Spleen (tissue), 7 donors: ENCODE data around the gene UFD1.

Experiments
- CTCF ChIP-seq, 11 experiments: fragments of 200-600 bp in 7 of 11; fragments of 450-650 bp in 4 of 11; sonication (generic) in 4 of 11; IDR thresholded peaks in 8 of 11; conservative IDR thresholded peaks in 3 of 11; 1 replicate in 7 of 11; 2 replicates in 4 of 11; pipeline versions ENCODE4 v1.4.0 to v1.8.0; 2016 to 2021; ENCODE audit warnings: antibody characterized with exemption in 11 of 11, inconsistent platforms in 4 of 11, mild to moderate bottlenecking in 1 of 11
- POLR2A ChIP-seq, 3 donors: fragments of 450-650 bp; IDR thresholded peaks; one replicate each; pipeline ENCODE4 v1.5.1; 2017; ENCODE audit warnings: antibody characterized with exemption in 3 of 3, mild to moderate bottlenecking in 1 of 3
- POLR2AphosphoS5 ChIP-seq, 3 donors: sonication (generic); formaldehyde crosslinking; IDR thresholded peaks; one replicate each; pipeline ENCODE4 v1.5.1; 2017; ENCODE audit warnings: antibody characterized with exemption in 3 of 3
- donor health status: DM: no; HTN: no; CAD: no; lungs with moderate emphysema.
- donor health status: DM: no; HTN: no; CAD: no.
- donor health status: DM: no; HTN: no; CAD: no.

DNA sequence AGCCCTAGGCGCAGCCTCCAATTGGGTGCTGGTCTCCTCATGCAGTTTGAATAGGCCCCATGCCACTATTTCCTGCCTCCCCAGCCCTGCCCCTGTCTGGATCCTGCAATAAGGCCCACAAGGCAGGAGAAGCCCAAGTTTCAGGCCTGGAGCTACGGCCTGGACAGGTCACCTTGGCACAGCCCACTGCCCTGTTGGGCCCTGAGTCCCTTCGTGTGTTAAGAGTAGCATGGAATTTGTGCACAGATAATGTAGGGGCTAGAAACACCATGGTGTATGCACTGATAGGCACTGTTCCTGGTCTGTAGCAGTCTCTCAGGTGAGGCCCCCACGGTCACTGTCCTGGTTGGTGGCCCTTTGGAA, 20.9 kb upstream of the UFD1 start:
- TF ChIP-seq CTCF (IDR thresholded peaks at IDR 0.05 in 8 of 11, conservative IDR thresholded peaks at IDR 0.05 in 3 of 11) (no peak), POLR2AphosphoS5 (IDR thresholded peaks at IDR 0.05) (no peak), POLR2A (IDR thresholded peaks at IDR 0.05) (no peak)
